HEK293 (cell line): Measurements from ENCODE around the gene DISP3.

Source experiments
- CTCF ChIA-PET: fragments of 350-600 bp; formaldehyde crosslinking; extraction: SDS; loops from one replicate; lab custom pipeline; 2021; ENCODE audit warnings: antibody characterized with exemption; lab: Yijun Ruan, JAX
- POLR2A ChIA-PET: fragments of 300-600 bp; formaldehyde crosslinking; extraction: SDS; loops from one replicate; lab custom pipeline; 2020; ENCODE audit warnings: antibody characterized with exemption, inconsistent platforms; lab: Yijun Ruan, JAX
- H3K27ac ChIP-seq: fragments of 200-500 bp; sonication (Bioruptor generic); 2 replicates; pipeline ENCODE4 v1.5.1; 2014; ENCODE audit warnings: low read depth, low read length, control low read depth, inconsistent platforms; ENCODE audit errors: extremely low read depth
- H3K36me3 ChIP-seq, 2 experiments: fragments of 200-500 bp in 1 of 2; sonication (Bioruptor generic) in 1 of 2; 1 replicate in 1 of 2; 2 replicates in 1 of 2; pipeline ENCODE4 v1.5.1; 2014 to 2017; ENCODE audit warnings: inconsistent platforms in 2 of 2, low read length in 2 of 2; ENCODE audit not compliant: control insufficient read depth in 2 of 2, insufficient read depth in 1 of 2
- H3K4me1 ChIP-seq: fragments of 200-500 bp; sonication (Bioruptor generic); 2 replicates; pipeline ENCODE4 v1.5.1; 2014; ENCODE audit warnings: mild to moderate bottlenecking, low read length, inconsistent platforms; ENCODE audit not compliant: control insufficient read depth, insufficient read depth
- H3K4me3 ChIP-seq: 2 replicates; pipeline ENCODE4 v1.5.1; 2011; ENCODE audit warnings: low read depth, mild to moderate bottlenecking, control low read depth, low read length, moderate library complexity
- H3K9me3 ChIP-seq: fragments of 200-500 bp; sonication (Bioruptor generic); 2 replicates; pipeline ENCODE4 v1.5.1; 2014; ENCODE audit warnings: low read depth, low read length, inconsistent platforms; ENCODE audit not compliant: control insufficient read depth, insufficient read depth
- BCL11B ChIP-seq: fragments of 450-650 bp; formaldehyde crosslinking; IDR thresholded peaks from 2 replicates; pipeline ENCODE4 v1.5.1; 2016; ENCODE audit warnings: low read depth, missing biosample characterization, missing genetic modification characterization
- BCL6B ChIP-seq: fragments of 450-650 bp; formaldehyde crosslinking; IDR thresholded peaks from 2 replicates; pipeline ENCODE4 v1.5.1; 2017; ENCODE audit warnings: missing biosample characterization, missing genetic modification characterization
- SCRT1 ChIP-seq: fragments of 450-650 bp; formaldehyde crosslinking; IDR thresholded peaks from 2 replicates; pipeline ENCODE4 v1.5.1; 2016; ENCODE audit warnings: missing biosample characterization, missing genetic modification characterization, borderline replicate concordance
- SP2 ChIP-seq: fragments of 450-650 bp; formaldehyde crosslinking; IDR thresholded peaks from 2 replicates; pipeline ENCODE4 v1.5.1; 2016; ENCODE audit warnings: missing biosample characterization, missing genetic modification characterization
- ZBTB1 ChIP-seq: fragments of 450-650 bp; formaldehyde crosslinking; IDR thresholded peaks from 2 replicates; pipeline ENCODE4 v1.5.1; 2016; ENCODE audit warnings: missing biosample characterization, missing genetic modification characterization
- ZBTB20 ChIP-seq: fragments of 450-650 bp; formaldehyde crosslinking; IDR thresholded peaks from 2 replicates; pipeline ENCODE4 v1.5.1; 2016; ENCODE audit warnings: missing biosample characterization, missing genetic modification characterization
- ZFP69B ChIP-seq: fragments of 450-650 bp; formaldehyde crosslinking; IDR thresholded peaks from 2 replicates; pipeline ENCODE4 v1.5.1; 2016; ENCODE audit warnings: missing biosample characterization, missing genetic modification characterization
- ZIC2 ChIP-seq: fragments of 450-650 bp; formaldehyde crosslinking; IDR thresholded peaks from 2 replicates; pipeline ENCODE4 v1.5.1; 2016; ENCODE audit warnings: missing biosample characterization, missing genetic modification characterization
- ZNF112 ChIP-seq: fragments of 450-650 bp; formaldehyde crosslinking; IDR thresholded peaks from 2 replicates; pipeline ENCODE4 v1.5.0; 2017; ENCODE audit warnings: missing biosample characterization, missing genetic modification characterization
- ZNF211 ChIP-seq: fragments of 450-650 bp; formaldehyde crosslinking; IDR thresholded peaks from 2 replicates; pipeline ENCODE4 v1.5.1; 2016; ENCODE audit warnings: low read depth, missing biosample characterization, missing genetic modification characterization
- ZNF518A ChIP-seq: fragments of 450-650 bp; formaldehyde crosslinking; conservative IDR thresholded peaks from 2 replicates; pipeline ENCODE4 v1.5.1; 2016; ENCODE audit warnings: low read depth, missing biosample characterization, missing genetic modification characterization
- ZNF768 ChIP-seq: fragments of 450-650 bp; formaldehyde crosslinking; IDR thresholded peaks from 2 replicates; pipeline ENCODE4 v1.5.1; 2018; ENCODE audit warnings: missing biosample characterization, mild to moderate bottlenecking, missing genetic modification characterization

DISP3 gene

GRCh38 chr1:11569954-11570353 lies 91.0 kb downstream of the DISP3 start:
- no peak overlapping the region for H3K27ac ChIP-seq
- TF ChIP-seq ZBTB20 (tag by site-specific recombination) (0 out of 2 replicates have a peak, but pooled peaks have one; percentile 34), ZFP69B (tag by site-specific recombination) (no peak), BCL11B (tag by site-specific recombination) (no peak), BCL6B (tag by site-specific recombination) (no peak), ZNF768 (peak; percentile 75)
- TF ChIP-seq, all 188 proteins: peak for 2
- POLR2A ChIA-PET, result interaction anchor here (0.5 kb wide), 1 partner anchor 253 kb away, joined by 3 read pairs; no protein-coding TSS in a partner anchor
- Histone ChIP-seq H3K36me3 (no peaks in the 10 kb centered on the region), H3K4me1 (no peaks in the 10 kb centered on the region), H3K4me3 (no peak overlapping the region), H3K9me3 (no peaks in the 10 kb centered on the region)
- CTCF ChIA-PET, result no interaction called here

- no peak for TF ChIP-seq ZBTB1 (tag by site-specific recombination)
- Histone ChIP-seq H3K4me3 (no peak overlapping the region), H3K27ac (no peak overlapping the region), H3K4me1 (no peaks in the 10 kb centered on the region), H3K36me3 (no peaks in the 10 kb centered on the region), H3K9me3 (no peaks in the 10 kb centered on the region)
- ChIA-PET POLR2A (no interaction called here), CTCF (interaction anchor here (2.6 kb wide), 1 partner anchor 12 kb away, joined by 12 read pairs; no protein-coding TSS in a partner anchor)
Observed at GRCh38 chr1:11570821-11571380, 91.9 kb downstream of the DISP3 start.

- Histone ChIP-seq H3K9me3 (no peaks in the 10 kb centered on the region), H3K4me1 (no peaks in the 10 kb centered on the region), H3K36me3 (no peaks in the 10 kb centered on the region), H3K27ac (no peak overlapping the region), H3K4me3 (no peak overlapping the region)
- ChIA-PET CTCF (interaction anchor here (0.6 to 2.6 kb wide), 14 partner anchors 9 to 502 kb away, joined by 3 to 12 read pairs (median 3); no protein-coding TSS in a partner anchor), POLR2A (interaction anchor here (0.8 kb wide), 1 partner anchor 232 kb away, joined by 3 read pairs; no protein-coding TSS in a partner anchor)
- TF ChIP-seq ZNF211 (tag by site-specific recombination) (no peak), ZNF518A (no peak), SCRT1 (no peak), SP2 (tag by site-specific recombination) (no peak), ZNF112 (tag by site-specific recombination) (no peak), ZIC2 (tag by site-specific recombination) (0 out of 2 replicates have a peak, but pooled peaks have one; percentile 29)
Observed at GRCh38 chr1:11571906-11572616, 93.1 kb downstream of the DISP3 start.
